GM19043 (cell line): ENCODE data around the gene NDUFB10.
A peak's percentile ranks its signal among the peaks of the same experiment; 100 is the strongest.

ENCODE experiments used
- ATAC-seq: cut with Tn5 transposase; IDR thresholded peaks from one replicate; pipeline ENCODE4 v1.9.1; 2021; ENCODE audit warnings: low read depth; ENCODE audit not compliant: unreplicated experiment

The NDUFB10 gene

GRCh38 chr16:1982013-1982433, 22.7 kb downstream of the NDUFB10 start:
- ATAC-seq = no peak

GRCh38 chr16:1982991-1983543, 23.7 kb downstream of the NDUFB10 start:
- ATAC-seq = no peak

- ATAC-seq = peak; percentile 67
These were observed 24.4 kb downstream of the NDUFB10 start, which contains the start of gene GFER for GRCh38 chr16:1983544-1984346. GFER (plus strand) TSS chr16:1984193; CDS start chr16:1984219, 26 bp downstream.

- no peak for ATAC-seq
These were observed 25.2 kb downstream of the NDUFB10 start for GRCh38 chr16:1984347-1985225.

- no peak for ATAC-seq
These were observed 26.3 kb downstream of the NDUFB10 start for GRCh38 chr16:1985466-1986150.

GRCh38 chr16:1987198-1987597, 27.9 kb downstream of the NDUFB10 start:
- no peak for ATAC-seq

- no peak for ATAC-seq
These were observed 30.1 kb downstream of the NDUFB10 start, which contains the start of gene SYNGR3 for GRCh38 chr16:1989209-1990100. SYNGR3 (plus strand) TSS chr16:1989970; CDS start chr16:1990103, 133 bp downstream.

GRCh38 chr16:1990101-1990350, 30.7 kb downstream of the NDUFB10 start:
- no peak for ATAC-seq

GRCh38 chr16:1990351-1991134, 31.2 kb downstream of the NDUFB10 start:
- no peak for ATAC-seq

- ATAC-seq = no peak
These were observed 31.8 kb downstream of the NDUFB10 start for GRCh38 chr16:1991135-1991551.

GRCh38 chr16:1991588-1991947, 32.2 kb downstream of the NDUFB10 start:
- no peak for ATAC-seq

GRCh38 chr16:1991948-1992703, 32.8 kb downstream of the NDUFB10 start:
- peak; percentile 44 for ATAC-seq

GRCh38 chr16:1992704-1993317, 33.5 kb downstream of the NDUFB10 start:
- no peak for ATAC-seq

GRCh38 chr16:1993731-1994131, 34.4 kb downstream of the NDUFB10 start:
- ATAC-seq = no peak

- ATAC-seq = no peak
These were observed 38.4 kb downstream of the NDUFB10 start for GRCh38 chr16:1997494-1998359.

- ATAC-seq = no peak
These were observed 39.1 kb downstream of the NDUFB10 start for GRCh38 chr16:1998360-1998835.
